Stimulated activated CD8-positive, alpha-beta memory T cell treated with anti-CD3 and anti-CD28 coated beads, Interleukin-15, amount 100 ng/mL, for 4 hours (primary cell): ENCODE results near the gene C1QTNF9B.
"Not testable (repeated sequence)": the region's sequence is repeated elsewhere in the genome, so short reads cannot be mapped to it uniquely, and the experiment has no call there.

ENCODE experiments used
- DNase-seq, 2 donors: peaks; one replicate each; pipeline ENCODE4 v3.0.0-alpha.2; 2020; ENCODE audit warnings: low read depth in 2 of 2

C1QTNF9B gene

GRCh38 chr13:23893791-23894190 is 3.5 kb downstream of the C1QTNF9B start:
- not testable (repeated sequence) for DNase-seq

GRCh38 chr13:23889615-23890607 is 7.4 kb downstream of the C1QTNF9B start:
- no peak for DNase-seq

GRCh38 chr13:23888658-23889614 is 8.4 kb downstream of the C1QTNF9B start, which contains the start of gene MIPEP:
Gene MIPEP, minus strand, starts transcription at chr13:23889400. Its CDS starts 80 bp downstream, at chr13:23889320.
- peak; percentile 81 for DNase-seq

GRCh38 chr13:23884361-23884760 is 12.9 kb downstream of the C1QTNF9B start:
- not testable (repeated sequence) for DNase-seq

- DNase-seq: no peak
Observed at GRCh38 chr13:23883255-23883654, 14.0 kb downstream of the C1QTNF9B start.

GRCh38 chr13:23881402-23881800 is 15.9 kb downstream of the C1QTNF9B start:
- not testable (repeated sequence) for DNase-seq

- DNase-seq: not testable (repeated sequence)
Observed at GRCh38 chr13:23880493-23881401, 16.6 kb downstream of the C1QTNF9B start.

GRCh38 chr13:23877286-23877685 is 20.0 kb downstream of the C1QTNF9B start:
- no peak for DNase-seq

GRCh38 chr13:23876265-23876664 is 21.0 kb downstream of the C1QTNF9B start:
- no peak for DNase-seq

- DNase-seq: no peak
Observed at GRCh38 chr13:23871616-23872220, 25.6 kb downstream of the C1QTNF9B start.

GRCh38 chr13:23870356-23871140 is 26.8 kb downstream of the C1QTNF9B start:
- no peak for DNase-seq

GRCh38 chr13:23868521-23868920 is 28.8 kb downstream of the C1QTNF9B start:
- DNase-seq: no peak

- DNase-seq: no peak
Observed at GRCh38 chr13:23867027-23867491, 30.2 kb downstream of the C1QTNF9B start.

- DNase-seq: no peak
Observed at GRCh38 chr13:23866420-23867026, 30.8 kb downstream of the C1QTNF9B start.

GRCh38 chr13:23865906-23866305 is 31.4 kb downstream of the C1QTNF9B start:
- no peak for DNase-seq

GRCh38 chr13:23865026-23865425 is 32.3 kb downstream of the C1QTNF9B start:
- DNase-seq: no peak

- DNase-seq: no peak
Observed at GRCh38 chr13:23861310-23861709, 36.0 kb downstream of the C1QTNF9B start.

GRCh38 chr13:23859904-23860303 is 37.4 kb downstream of the C1QTNF9B start:
- no peak for DNase-seq

- DNase-seq: no peak
Observed at GRCh38 chr13:23859455-23859854, 37.8 kb downstream of the C1QTNF9B start.
